ENCODE measurements around the gene TMEM35B.
A peak's percentile ranks its signal among the peaks of the same experiment; 100 is the strongest.
"Not testable (repeated sequence)": the region's sequence is repeated elsewhere in the genome, so short reads cannot be mapped to it uniquely, and the experiment has no call there.

The TMEM35B gene

GRCh38 chr1:35014486-35014885 is 29.3 kb upstream of the TMEM35B start:
- no peak for DNase-seq (ENCODE audit: low read depth)
- no peak overlapping the region for H3K4me3 ChIP-seq (ENCODE audit: low read length)
- TF ChIP-seq, protein P1, sequence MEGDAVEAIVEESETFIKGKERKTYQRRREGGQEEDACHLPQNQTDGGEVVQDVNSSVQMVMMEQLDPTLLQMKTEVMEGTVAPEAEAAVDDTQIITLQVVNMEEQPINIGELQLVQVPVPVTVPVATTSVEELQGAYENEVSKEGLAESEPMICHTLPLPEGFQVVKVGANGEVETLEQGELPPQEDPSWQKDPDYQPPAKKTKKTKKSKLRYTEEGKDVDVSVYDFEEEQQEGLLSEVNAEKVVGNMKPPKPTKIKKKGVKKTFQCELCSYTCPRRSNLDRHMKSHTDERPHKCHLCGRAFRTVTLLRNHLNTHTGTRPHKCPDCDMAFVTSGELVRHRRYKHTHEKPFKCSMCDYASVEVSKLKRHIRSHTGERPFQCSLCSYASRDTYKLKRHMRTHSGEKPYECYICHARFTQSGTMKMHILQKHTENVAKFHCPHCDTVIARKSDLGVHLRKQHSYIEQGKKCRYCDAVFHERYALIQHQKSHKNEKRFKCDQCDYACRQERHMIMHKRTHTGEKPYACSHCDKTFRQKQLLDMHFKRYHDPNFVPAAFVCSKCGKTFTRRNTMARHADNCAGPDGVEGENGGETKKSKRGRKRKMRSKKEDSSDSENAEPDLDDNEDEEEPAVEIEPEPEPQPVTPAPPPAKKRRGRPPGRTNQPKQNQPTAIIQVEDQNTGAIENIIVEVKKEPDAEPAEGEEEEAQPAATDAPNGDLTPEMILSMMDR (conservative IDR thresholded peaks at IDR 0.05; ENCODE audit: low read depth, low read length), result no peak

DNA sequence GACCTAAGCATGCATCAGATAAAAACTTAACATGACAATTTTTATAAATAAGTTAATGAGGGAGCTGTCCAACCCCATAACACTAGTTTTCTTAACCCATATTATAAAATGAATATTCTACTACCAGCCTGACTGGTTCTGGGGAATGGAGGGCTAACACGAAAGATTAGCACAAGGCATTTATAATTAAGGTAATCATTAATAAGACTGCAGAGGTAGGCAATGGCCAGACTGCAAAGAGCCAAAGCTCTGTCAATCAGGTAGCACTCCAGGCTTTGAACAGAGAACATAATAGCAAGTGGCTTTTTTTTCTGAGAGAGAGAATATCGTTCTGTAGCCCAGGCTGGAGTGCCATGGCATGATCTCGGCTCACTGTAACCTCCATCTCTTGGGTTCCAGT is 20.6 kb upstream of the TMEM35B start:
- TF ChIP-seq, protein P1 (conservative IDR thresholded peaks at IDR 0.05; ENCODE audit: low read depth, low read length), result no peak
- H3K4me3 ChIP-seq (ENCODE audit: low read length), result no peak overlapping the region
- no peak for DNase-seq (ENCODE audit: low read depth)

GRCh38 chr1:35001743-35002142 is 16.6 kb upstream of the TMEM35B start:
- no peak for DNase-seq (ENCODE audit: low read depth)
- TF ChIP-seq, protein P1 (conservative IDR thresholded peaks at IDR 0.05; ENCODE audit: low read depth, low read length), result no peak
- no peak overlapping the region for H3K4me3 ChIP-seq (ENCODE audit: low read length)

DNA sequence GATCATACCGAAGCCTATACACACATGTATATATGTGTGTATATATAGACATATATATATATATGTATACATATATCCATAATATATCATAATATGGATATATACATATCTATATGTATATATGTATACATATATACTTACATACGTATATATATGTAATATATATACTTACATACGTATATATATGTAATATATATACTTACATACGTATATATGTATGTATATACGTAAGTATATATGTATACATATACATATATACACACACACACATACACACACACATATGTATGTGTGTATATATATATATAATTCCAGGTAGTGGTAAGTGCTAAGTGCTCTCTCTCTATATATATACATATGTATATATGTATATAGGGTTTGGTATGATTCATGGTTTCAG is 9.7 kb upstream of the TMEM35B start:
- no peak overlapping the region for H3K4me3 ChIP-seq (ENCODE audit: low read length)
- no peak for DNase-seq (ENCODE audit: low read depth)
- TF ChIP-seq, protein P1 (conservative IDR thresholded peaks at IDR 0.05; ENCODE audit: low read depth, low read length), result no peak

- TF ChIP-seq, protein P1 (conservative IDR thresholded peaks at IDR 0.05; ENCODE audit: low read depth, low read length), result no peak
- DNase-seq (ENCODE audit: low read depth), result no peak
- no peak overlapping the region for H3K4me3 ChIP-seq (ENCODE audit: low read length)
Observed at GRCh38 chr1:34988581-34988980, 3.4 kb upstream of the TMEM35B start.

- TF ChIP-seq, protein P1 (conservative IDR thresholded peaks at IDR 0.05; ENCODE audit: low read depth, low read length), result no peak
- H3K4me3 ChIP-seq (ENCODE audit: low read length), result no peak overlapping the region
Observed at GRCh38 chr1:34988147-34988546, 3.0 kb upstream of the TMEM35B start.

GRCh38 chr1:34987018-34987417 is 1.9 kb upstream of the TMEM35B start:
- no peak overlapping the region for H3K4me3 ChIP-seq (ENCODE audit: low read length)
- DNase-seq (ENCODE audit: low read depth), result no peak
- TF ChIP-seq, protein P1 (conservative IDR thresholded peaks at IDR 0.05; ENCODE audit: low read depth, low read length), result no peak

More at GRCh38 chr1:34988147-34988546, 3.0 kb upstream of the TMEM35B start:
- DNase-seq (ENCODE audit: low read depth), result no peak

DNA sequence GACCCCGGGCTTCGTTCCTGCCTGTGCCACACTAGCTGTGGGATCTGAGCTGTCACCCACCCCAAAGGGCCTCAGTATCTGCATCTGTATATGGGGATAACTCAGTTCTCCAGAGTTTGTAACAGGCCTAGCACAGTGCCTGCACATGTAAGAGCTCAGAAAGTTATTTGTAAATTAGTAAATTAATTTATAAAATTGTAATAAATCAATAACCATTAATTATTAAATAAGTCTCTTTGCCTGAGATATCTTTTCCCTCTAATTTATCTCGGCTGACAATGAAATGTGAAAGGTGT is 410 bp upstream of the TMEM35B start:
- H3K4me3 ChIP-seq (ENCODE audit: low read length), result peak overlapping the region; percentile 76
- DNase-seq (ENCODE audit: low read depth), result not testable (repeated sequence)
